Hepatocyte (in vitro differentiated cells): Measurements from ENCODE around the gene KRTAP23-1.

Experiments
- CTCF ChIP-seq: fragments of 200-600 bp; sonication (generic); IDR thresholded peaks from 2 replicates; pipeline ENCODE4 v1.5.1; 2016; ENCODE audit warnings: antibody characterized with exemption, mild to moderate bottlenecking; ENCODE audit not compliant: poor library complexity
- EZH2 ChIP-seq: fragments of 200-600 bp; sonication (generic); IDR thresholded peaks from 2 replicates; pipeline ENCODE4 v1.6.1; 2016; ENCODE audit warnings: antibody characterized with exemption, mild to moderate bottlenecking, borderline replicate concordance

DNA sequence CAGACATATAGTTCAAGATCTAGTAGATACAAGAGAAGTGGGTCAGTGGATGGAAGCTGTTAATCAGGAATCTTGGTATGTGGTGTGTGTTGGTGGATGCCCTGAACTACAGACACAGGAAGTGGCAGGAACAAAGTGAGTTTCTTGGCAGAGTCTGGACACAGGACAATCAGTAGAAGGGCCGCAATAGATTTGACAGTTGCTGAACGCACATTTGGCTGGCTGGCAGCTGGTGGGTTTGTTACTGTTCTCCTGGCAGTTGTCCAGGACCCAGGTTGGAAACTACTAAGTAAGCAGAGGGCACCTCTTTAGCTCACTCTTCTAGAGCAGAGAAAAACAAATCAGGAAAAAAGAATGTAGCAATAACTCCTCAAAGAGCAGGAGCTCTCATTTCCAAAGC is 41.5 kb downstream of the KRTAP23-1 start:
- TF ChIP-seq CTCF, result no peak
- TF ChIP-seq EZH2, result no peak
